BJ (cell line): Measurements from ENCODE around the gene C3. TPM values are rescaled to one million over a fixed set of nuclear protein-coding genes. Genes with fewer than 3 reads are reported as not detected.

Experiments used
- CTCF ChIA-PET: fragments of 350-600 bp; formaldehyde crosslinking; extraction: SDS; loops from one replicate; lab custom pipeline; 2021; ENCODE audit warnings: antibody characterized with exemption, inconsistent platforms; lab: Yijun Ruan, JAX
- POLR2A ChIA-PET: fragments of 300-600 bp; sonication (Branson Sonifier 250); formaldehyde crosslinking; extraction: SDS; loops from one replicate; lab custom pipeline; 2021; ENCODE audit warnings: antibody characterized with exemption; lab: Charles Lee
- DNase-seq: peaks from one replicate; pipeline ENCODE4 v3.0.0-alpha.2; 2011; ENCODE audit warnings: low read depth
- H3K27me3 ChIP-seq: 2 replicates; pipeline ENCODE4 v1.6.0; 2011; ENCODE audit warnings: low read length; ENCODE audit not compliant: control insufficient read depth, insufficient read depth
- H3K36me3 ChIP-seq: 2 replicates; pipeline ENCODE4 v1.5.1; 2011; ENCODE audit warnings: low read length; ENCODE audit not compliant: control insufficient read depth, insufficient read depth
- H3K4me3 ChIP-seq: 2 replicates; pipeline ENCODE4 v1.5.1; 2011; ENCODE audit warnings: low read depth, mild to moderate bottlenecking, control low read depth, low read length
- polyA plus RNA-seq: library from polyadenylated mRNA; depleted of rRNA; stranded (reverse); fragments of >200 nt; gene quantifications from 2 replicates; pipeline ENCODE4 v1.2.3, GENCODE V29; 2011
- TF ChIP-seq, protein P1 (sequence below): IDR thresholded peaks from 2 replicates; pipeline ENCODE4 v1.5.1; 2011; ENCODE audit warnings: low read depth, mild to moderate bottlenecking, control low read depth, inconsistent platforms, low read length, moderate library complexity; ENCODE audit not compliant: insufficient read depth

The C3 gene
- polyA plus RNA-seq, 1 experiment: 14.7 TPM

DNA sequence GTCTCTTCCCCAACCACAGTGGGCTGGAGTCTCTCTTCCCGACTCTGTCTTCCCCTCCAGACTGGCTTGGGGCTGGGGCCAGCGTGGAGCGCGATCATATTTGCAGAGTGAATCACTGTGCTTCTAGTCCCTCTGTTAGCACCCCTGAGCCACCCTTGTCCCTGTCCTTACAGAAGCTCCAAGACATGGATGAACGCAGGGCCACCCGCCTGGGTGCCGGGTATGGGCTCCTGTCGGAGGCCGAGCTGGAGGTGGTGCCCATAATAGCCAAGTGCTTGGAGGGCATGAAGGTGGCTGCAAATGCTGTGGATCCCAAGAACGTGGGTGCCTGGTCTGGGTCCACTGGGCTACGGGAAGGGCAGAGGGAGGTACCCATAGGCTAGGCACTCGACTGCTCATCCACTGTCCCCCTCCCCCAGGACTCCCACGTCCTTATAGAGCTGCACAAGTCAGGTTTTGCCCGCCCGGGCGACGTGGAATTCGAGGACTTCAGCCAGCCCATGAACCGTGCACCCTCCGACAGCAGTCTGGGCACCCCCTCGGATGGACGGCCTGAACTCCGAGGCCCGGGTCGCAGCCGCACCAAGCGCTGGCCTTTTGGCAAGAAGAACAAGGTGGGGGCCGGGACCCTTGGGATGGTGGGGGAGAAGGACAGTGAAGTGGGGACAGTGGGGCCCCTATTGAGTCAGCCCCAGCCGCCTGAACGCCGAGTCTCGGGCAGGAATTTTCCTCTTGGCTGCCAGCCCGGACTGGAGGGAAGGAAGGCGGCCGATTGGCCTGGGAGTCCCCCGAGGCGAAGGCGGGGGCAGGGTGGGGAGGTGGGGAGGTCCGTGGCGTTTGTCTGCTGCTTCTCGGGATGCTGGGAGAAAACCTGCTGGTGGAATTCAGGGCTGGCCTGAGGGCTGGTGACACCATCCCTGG, 24.2 kb upstream of the C3 start:
- Histone ChIP-seq H3K27me3 (no peaks in the 10 kb centered on the region), H3K36me3 (peaks cover 22% of the 10 kb centered on the region), H3K4me3 (no peak overlapping the region)
- CTCF ChIA-PET: interaction anchor here (1.4 kb wide), 1 partner anchor 118 kb away, joined by 3 read pairs; no protein-coding TSS in a partner anchor
- POLR2A ChIA-PET: no interaction called here
- DNase-seq: peak; percentile 51
- TF ChIP-seq, protein P1, sequence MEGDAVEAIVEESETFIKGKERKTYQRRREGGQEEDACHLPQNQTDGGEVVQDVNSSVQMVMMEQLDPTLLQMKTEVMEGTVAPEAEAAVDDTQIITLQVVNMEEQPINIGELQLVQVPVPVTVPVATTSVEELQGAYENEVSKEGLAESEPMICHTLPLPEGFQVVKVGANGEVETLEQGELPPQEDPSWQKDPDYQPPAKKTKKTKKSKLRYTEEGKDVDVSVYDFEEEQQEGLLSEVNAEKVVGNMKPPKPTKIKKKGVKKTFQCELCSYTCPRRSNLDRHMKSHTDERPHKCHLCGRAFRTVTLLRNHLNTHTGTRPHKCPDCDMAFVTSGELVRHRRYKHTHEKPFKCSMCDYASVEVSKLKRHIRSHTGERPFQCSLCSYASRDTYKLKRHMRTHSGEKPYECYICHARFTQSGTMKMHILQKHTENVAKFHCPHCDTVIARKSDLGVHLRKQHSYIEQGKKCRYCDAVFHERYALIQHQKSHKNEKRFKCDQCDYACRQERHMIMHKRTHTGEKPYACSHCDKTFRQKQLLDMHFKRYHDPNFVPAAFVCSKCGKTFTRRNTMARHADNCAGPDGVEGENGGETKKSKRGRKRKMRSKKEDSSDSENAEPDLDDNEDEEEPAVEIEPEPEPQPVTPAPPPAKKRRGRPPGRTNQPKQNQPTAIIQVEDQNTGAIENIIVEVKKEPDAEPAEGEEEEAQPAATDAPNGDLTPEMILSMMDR: no peak

- ChIA-PET POLR2A (no interaction called here), CTCF (interaction anchor here (0.6 to 1.4 kb wide), 3 partner anchors 10 to 334 kb away, joined by 3 read pairs; no protein-coding TSS in a partner anchor)
- Histone ChIP-seq H3K4me3 (no peak overlapping the region), H3K36me3 (peaks cover 19% of the 10 kb centered on the region), H3K27me3 (no peaks in the 10 kb centered on the region)
- TF ChIP-seq, protein P1: no peak
- no peak for DNase-seq
These were observed 23.4 kb upstream of the C3 start for GRCh38 chr19:6743714-6744380.

- no peak for DNase-seq
- TF ChIP-seq, protein P1: no peak
- no peaks in the 10 kb centered on the region for H3K27me3 ChIP-seq
- no peak overlapping the region for H3K4me3 ChIP-seq
- H3K36me3 ChIP-seq: peaks cover 16% of the 10 kb centered on the region
- CTCF ChIA-PET: interaction anchor here (0.7 kb wide), 1 partner anchor 11 kb away, joined by 3 read pairs; no protein-coding TSS in a partner anchor
- POLR2A ChIA-PET: no interaction called here
These were observed 22.6 kb upstream of the C3 start for GRCh38 chr19:6743066-6743465.

GRCh38 chr19:6740589-6741343, 20.3 kb upstream of the C3 start:
- Histone ChIP-seq H3K4me3 (peak overlapping the region; percentile 83), H3K27me3 (no peaks in the 10 kb centered on the region), H3K36me3 (peaks cover 8% of the 10 kb centered on the region)
- POLR2A ChIA-PET: no interaction called here
- TF ChIP-seq, protein P1: no peak
- CTCF ChIA-PET: interaction anchor here (6.6 kb wide), 1 partner anchor 122 kb away, joined by 51 read pairs; no protein-coding TSS in a partner anchor
- no peak for DNase-seq
